GM18951 (cell line): Measurements from ENCODE around the gene NRXN2.

Experiments
- POLR2A ChIP-seq: IDR thresholded peaks from 4 replicates; pipeline ENCODE4 v1.6.1; 2011; ENCODE audit warnings: mild to moderate bottlenecking; ENCODE audit not compliant: insufficient read length, insufficient read depth; ENCODE audit errors: extremely low read depth
- in situ Hi-C: fragments of 300-500 bp; cut with MboI; formaldehyde crosslinking; loops from one replicate; pipeline ENCODE4 v1.12.0; 2022; ENCODE audit warnings: low sequenced_read_pairs, mixed read lengths, inconsistent platforms; ENCODE audit not compliant: unreplicated experiment

Gene NRXN2

DNA sequence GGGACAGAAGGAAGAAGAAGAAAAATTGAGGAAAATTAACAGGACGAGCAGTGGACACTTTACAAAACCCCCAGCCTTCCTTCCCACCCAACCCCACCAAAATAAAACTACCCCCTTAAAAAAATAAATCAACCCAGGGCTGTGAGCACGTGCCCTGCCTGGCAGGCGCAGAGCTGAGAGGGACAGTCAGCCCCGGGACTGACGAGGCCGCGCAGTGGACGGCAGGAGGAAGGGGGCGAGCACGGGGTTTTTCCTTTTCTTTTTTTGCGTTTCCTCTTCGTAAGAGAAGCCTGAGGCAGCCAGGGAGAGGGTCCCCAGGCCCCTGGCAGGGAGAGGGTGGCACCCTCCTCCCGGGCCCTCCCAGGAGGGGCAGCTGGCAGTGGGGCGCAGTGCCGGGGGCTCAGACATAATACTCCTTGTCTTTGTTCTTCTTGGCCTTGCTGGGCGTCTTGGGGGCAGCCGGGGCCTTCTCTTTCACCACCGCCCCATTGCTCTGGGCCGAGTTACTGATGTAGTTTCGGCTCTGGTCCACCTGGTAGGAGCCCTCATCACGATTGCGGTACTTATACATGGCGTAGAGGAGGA is 116.1 kb downstream of the NRXN2 start:
- TF ChIP-seq POLR2A: no peak
- in situ Hi-C loops: no loop called here

- no peak for TF ChIP-seq POLR2A
- in situ Hi-C loops: no loop called here
These were observed 117.1 kb downstream of the NRXN2 start for GRCh38 chr11:64605656-64606585.

DNA sequence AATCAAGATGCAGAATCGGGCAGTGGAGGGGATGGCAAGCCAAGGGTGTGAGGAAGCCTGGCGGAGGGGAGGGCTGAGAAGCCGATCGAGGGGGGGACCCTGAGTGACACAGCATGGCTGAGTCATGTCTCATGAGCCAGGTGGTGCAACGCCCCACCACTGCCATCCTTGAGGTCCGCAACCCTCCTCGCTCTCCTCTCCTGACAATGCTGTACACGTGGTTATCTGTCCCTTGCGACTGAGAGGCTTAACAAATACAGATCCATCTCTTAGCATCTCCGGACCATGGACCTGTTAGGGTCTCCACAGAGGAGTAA is 117.8 kb downstream of the NRXN2 start:
- TF ChIP-seq POLR2A: no peak
- in situ Hi-C loops: no loop called here

GRCh38 chr11:64604458-64605243 is 118.3 kb downstream of the NRXN2 start:
- in situ Hi-C loops: no loop called here
- no peak for TF ChIP-seq POLR2A

DNA sequence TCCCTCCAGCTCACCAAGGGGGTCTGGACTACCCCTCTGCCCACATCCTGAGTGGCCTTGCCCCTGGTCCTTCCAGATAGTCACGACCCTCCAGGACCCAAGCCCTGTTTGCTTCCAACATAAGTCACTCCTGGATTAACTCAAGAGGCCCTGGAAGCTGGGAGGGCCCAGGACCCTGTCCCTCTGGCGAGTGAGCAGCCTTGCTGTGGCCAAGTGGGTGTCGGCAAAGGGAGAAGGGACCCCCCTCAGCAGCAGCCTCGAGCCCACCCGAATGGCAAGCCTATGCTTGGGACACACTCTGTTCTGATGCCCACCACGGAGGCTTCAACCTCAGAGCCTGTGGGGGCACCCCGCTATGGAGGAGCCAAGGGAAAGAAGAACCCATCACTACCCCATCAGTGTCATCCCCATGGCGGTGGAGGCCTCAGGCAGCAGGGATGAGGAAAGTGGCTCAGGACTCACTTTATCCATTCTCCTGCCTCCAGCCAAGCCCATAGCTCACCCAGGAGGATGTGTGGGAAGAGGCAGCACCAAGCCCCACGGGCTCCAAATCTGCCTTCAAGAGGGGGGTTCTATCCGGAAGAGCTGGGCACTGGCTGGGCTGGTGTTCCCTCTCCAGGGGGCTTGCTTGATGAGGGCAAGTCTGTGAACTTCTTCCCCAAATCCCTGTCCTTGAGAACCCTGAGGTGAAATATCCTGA is 119.4 kb downstream of the NRXN2 start:
- in situ Hi-C loops: no loop called here
- TF ChIP-seq POLR2A: no peak

DNA sequence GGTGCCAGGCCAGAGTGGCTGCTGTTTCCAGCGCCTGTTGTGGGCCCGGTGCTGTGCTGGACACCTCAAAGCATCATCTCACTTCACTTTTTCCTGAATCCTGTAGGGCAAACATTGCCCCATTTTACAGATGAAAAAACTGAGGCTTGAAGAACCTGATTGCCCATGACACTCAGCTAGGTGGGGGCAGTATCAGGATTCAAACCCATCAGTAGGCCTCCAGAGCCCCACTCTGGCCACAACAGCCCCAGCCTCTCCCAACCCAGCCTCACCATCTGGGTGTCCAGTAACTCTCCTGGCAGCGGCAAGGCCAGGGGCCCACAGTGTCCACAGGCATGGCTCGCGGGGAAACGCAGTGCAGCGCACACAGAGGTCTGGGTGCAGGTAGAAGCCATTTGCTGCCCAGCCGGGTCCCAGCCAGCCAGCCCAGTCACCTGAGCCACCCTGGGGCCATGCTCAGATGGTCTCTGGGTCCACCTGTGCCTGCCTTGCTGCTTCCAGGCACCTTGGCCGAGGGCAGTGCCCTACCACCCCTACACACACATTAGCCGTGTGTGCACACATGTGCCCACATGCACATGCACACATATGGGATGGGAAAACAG is 120.4 kb downstream of the NRXN2 start:
- no peak for TF ChIP-seq POLR2A

GRCh38 chr11:64601605-64602465 is 121.2 kb downstream of the NRXN2 start:
- TF ChIP-seq POLR2A: no peak

More for the DNA sequence above, 120.4 kb downstream of the NRXN2 start:
- in situ Hi-C loops: no loop called here

DNA sequence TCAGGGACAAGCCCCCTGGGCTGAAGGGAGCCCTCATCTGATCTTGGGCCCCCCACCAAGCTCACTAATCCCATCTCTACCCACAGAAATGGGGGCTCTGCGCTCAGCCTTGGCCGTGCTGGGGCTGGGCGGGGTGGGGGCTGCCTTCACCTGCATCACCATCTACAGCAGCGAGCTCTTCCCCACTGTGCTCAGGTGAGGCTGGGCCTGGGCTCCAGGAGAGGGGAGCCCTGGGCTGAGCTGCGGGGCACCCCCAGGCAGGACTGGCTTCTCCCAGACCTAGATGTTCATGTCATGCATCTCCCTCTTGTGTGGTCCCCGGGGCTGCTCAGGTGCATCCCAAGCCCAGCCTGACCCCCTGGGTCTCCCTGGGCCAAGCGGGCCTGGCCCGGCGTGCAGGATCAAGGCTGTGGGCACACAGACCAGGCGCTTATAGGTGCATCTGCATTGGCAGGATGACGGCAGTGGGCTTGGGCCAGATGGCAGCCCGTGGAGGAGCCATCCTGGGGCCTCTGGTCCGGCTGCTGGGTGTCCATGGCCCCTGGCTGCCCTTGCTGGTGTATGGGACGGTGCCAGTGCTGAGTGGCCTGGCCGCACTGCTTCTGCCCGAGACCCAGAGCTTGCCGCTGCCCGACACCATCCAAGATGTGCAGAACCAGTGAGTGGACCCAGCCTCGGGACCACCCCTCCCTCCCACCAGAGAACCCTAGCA is 122.6 kb downstream of the NRXN2 start:
- TF ChIP-seq POLR2A: no peak
- in situ Hi-C loops: no loop called here

More at GRCh38 chr11:64601605-64602465, 121.2 kb downstream of the NRXN2 start:
- in situ Hi-C loops: no loop called here

GRCh38 chr11:64599698-64600211 is 123.2 kb downstream of the NRXN2 start:
- in situ Hi-C loops: no loop called here
- TF ChIP-seq POLR2A: no peak

- TF ChIP-seq POLR2A: no peak
- in situ Hi-C loops: no loop called here
These were observed 124.0 kb downstream of the NRXN2 start for GRCh38 chr11:64598797-64599697.
